Islet precursor cell (in vitro differentiated cells): Measurements from ENCODE around the gene ACTN4.

Experiments used
- DNase-seq: peaks from one replicate; pipeline ENCODE4 v3.0.0-alpha.2; 2018

ACTN4 gene

GRCh38 chr19:38774181-38774950, 126.9 kb downstream of the ACTN4 start:
- no peak for DNase-seq

DNA sequence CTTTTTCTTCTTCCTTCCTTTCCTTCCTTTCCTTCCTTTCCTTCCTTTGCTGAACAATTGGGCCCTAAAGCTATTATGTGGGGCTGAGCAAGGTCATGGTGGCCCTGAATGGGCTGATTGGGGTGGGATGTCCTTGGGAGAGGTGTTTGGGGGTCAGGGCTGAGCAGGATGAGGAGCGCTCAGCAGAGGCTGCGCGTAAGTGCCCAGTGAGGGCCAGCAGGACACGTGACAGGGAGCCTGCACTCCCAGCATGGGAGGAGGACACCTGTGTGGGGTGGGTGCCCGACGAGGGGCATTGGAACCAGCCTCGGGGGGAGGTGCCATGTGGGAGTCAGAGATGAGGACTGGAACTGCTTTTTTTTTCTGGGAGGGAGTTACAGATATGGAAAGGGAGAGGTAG, 131.3 kb downstream of the ACTN4 start:
- no peak for DNase-seq

DNA sequence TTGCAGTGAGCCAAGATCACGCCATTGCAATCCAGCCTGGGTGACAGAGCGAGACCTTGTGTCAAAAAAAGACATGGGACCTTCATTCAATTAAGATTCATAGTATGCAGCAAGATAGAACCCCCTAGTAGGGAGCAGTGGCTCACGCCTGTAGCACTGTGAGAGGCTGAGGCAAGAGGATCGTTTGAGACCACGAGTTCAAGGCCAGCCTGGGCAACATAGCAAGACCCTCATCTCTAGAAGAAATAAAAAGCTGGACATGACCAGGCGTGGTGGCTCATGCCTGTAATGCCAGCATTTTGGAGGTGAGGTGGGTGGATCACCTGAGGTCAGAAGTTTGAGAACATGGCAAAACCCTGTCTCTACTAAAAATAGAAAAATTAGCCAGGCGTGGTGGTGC, 133.0 kb downstream of the ACTN4 start:
- DNase-seq: no peak

DNA sequence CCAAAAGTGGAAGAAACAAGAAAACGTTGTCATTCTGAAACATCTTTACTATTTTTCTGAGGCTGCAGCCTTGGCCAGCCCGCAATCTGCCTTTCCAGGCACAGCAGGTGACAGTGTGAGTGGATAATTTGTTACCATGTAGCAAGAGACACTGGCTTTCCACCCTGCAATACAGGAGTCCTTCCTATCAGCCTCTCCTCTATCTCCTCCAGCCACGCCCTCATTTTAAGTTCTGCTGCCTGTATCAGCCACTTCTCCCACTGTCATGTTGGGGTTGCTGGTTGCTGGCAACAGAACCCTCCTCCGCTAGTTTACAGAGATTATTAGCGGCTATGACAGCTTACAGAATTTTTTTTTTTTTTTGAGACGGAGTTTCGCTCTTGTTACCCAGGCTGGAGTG, 133.6 kb downstream of the ACTN4 start:
- DNase-seq: no peak
